ENCODE measurements around the gene HINFP.

DNA sequence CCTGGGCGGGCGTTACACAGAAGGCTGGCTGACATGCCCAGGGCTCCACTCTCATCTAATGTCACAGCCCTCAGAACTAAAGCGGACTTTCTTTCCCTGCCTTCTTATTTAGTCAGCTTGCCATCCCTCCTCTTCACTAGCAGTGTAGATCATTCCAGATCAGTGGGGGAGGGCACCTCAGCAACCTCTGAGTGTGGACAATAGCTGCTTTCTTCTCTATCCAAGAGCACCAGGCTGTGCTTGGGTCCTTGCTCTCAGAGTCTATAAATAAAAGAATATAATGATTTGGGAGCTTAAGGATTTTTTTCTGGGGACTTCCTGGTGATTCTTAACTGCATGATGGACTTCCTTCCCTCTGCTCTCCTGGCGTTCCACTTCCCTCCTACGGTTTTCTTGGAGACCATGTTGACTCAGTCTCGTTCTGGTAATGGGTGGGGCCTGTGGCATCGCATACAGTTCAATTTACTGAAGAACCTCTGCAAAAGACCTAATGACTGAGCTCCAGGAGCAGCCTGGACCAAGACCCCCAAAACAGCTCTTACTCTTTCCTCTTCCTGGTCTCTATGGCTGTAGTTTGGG lies 39.6 kb upstream of the HINFP start:
- TF ChIP-seq, protein P1, sequence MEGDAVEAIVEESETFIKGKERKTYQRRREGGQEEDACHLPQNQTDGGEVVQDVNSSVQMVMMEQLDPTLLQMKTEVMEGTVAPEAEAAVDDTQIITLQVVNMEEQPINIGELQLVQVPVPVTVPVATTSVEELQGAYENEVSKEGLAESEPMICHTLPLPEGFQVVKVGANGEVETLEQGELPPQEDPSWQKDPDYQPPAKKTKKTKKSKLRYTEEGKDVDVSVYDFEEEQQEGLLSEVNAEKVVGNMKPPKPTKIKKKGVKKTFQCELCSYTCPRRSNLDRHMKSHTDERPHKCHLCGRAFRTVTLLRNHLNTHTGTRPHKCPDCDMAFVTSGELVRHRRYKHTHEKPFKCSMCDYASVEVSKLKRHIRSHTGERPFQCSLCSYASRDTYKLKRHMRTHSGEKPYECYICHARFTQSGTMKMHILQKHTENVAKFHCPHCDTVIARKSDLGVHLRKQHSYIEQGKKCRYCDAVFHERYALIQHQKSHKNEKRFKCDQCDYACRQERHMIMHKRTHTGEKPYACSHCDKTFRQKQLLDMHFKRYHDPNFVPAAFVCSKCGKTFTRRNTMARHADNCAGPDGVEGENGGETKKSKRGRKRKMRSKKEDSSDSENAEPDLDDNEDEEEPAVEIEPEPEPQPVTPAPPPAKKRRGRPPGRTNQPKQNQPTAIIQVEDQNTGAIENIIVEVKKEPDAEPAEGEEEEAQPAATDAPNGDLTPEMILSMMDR (conservative IDR thresholded peaks at IDR 0.05 in 1 of 2, IDR thresholded peaks at IDR 0.05 in 1 of 2; ENCODE audit: extremely low read depth in 1 of 2, insufficient read depth in 1 of 2, low read depth in 1 of 2, low read length in 2 of 2): no peak
- TF ChIP-seq EZH2 (IDR thresholded peaks at IDR 0.05; ENCODE audit: borderline replicate concordance, low read length): no peak

All from mammary epithelial cell (primary cell).